Measurements from ENCODE around the gene ANKRD10.
A peak's percentile ranks its signal among the peaks of the same experiment; 100 is the strongest.
"Not testable (repeated sequence)": the region's sequence is repeated elsewhere in the genome, so short reads cannot be mapped to it uniquely, and the experiment has no call there.

Gene ANKRD10

DNA sequence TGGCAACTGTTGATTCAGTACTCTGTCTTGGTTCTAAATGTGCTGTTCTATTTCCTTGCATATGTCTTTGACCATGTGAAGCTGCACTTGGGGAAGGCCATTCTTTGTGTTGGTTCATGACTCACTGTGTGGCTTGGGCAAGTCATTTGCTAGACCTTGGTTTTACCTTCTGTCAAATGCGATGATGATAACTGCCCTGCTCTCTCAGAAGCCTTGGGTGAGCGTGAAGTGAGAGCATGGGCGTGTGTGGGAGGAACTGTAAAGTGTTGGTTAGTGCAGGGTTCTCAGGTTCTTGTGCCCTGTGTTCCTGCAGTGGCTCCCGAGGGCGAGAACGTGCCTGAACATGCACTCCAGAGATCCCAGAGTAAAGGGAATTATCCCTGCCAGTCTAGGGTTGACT, 37.3 kb upstream of the ANKRD10 start:
- ATAC-seq (replicated peaks) = peak; percentile 50 to 64
- DNase-seq, H3K4me3 Mint-ChIP-seq, H3K9me3 Mint-ChIP-seq, H3K27ac Mint-ChIP-seq, H3K36me3 Mint-ChIP-seq, H3K27me3 Mint-ChIP-seq: not testable (repeated sequence)
- H3K4me1 Mint-ChIP-seq = peaks cover 10 to 17% of the 10 kb centered on the region in 2 donors

DNA sequence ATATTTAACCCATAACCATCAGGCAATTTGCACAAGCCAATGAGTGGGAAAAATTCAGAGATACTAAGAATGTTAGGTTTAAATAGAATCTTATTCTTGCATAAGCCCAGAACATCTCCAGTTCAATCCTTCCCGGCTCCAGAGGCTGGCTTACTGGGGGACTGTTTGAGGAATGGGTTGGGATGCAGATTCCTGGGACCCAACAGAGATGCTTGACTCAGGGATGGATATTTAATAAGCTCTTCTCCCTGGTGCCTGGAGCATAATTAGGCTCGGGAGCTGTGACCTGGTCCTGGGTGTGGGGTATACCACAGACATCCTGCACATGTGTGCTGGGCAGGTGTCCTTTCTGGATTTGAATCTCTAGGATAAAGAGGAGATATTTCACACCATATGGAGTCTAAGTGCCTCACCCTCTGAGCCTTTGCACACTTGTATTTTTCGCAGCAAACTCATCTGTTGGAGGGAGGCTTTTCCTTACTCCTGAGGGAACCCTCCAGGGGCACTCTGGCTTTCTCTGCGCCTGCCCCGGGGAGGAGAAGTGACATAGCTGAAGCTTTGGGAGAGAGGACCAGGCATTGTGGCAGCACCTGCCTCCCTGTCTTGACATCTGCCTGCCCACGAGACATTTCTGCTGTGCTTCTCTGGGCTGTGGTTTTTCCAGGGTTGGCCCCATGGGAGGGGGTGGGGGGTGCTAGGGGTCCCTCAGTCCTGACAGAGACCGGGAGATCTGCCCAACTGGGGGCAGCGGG, 36.1 kb upstream of the ANKRD10 start:
- H3K9me3 Mint-ChIP-seq = peaks cover 1 to 5% of the 10 kb centered on the region in 2 donors
- peaks cover 0 to 6% of the 10 kb centered on the region in 2 donors for H3K27me3 Mint-ChIP-seq
- H3K4me1 Mint-ChIP-seq = peaks cover 10 to 17% of the 10 kb centered on the region in 2 donors
- H3K36me3 Mint-ChIP-seq = no peaks in the 10 kb centered on the region
- no peak overlapping the region for H3K4me3 Mint-ChIP-seq
- DNase-seq (no peak), ATAC-seq (replicated peaks) (no peak)
- H3K27ac Mint-ChIP-seq = no peak overlapping the region

DNA sequence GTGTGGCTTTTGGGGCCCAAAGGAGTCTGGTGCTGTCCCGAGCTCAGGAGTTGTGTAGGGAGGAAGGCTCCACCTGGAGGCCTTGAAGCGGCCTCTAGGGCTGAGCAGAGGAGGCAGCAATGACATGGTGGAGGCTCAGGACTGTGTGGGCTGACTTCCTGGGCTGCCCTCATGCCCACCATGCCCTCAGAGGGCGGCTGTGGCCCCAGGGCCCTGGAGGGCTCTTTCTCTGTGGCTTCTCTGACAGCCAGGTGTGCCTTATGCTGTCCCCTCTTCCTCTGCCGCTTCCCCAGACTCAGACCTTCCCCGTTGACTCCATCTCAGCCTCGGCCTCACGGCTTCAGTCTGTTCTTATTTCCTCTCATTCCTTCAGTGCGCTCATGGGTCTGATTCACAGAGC, 35.5 kb upstream of the ANKRD10 start:
- Mint-ChIP-seq H3K4me1 (peaks cover 10 to 16% of the 10 kb centered on the region in 2 donors), H3K36me3 (no peaks in the 10 kb centered on the region), H3K4me3 (no peak overlapping the region), H3K27ac (no peak overlapping the region), H3K9me3 (peaks cover 1 to 5% of the 10 kb centered on the region in 2 donors), H3K27me3 (peaks cover 0 to 6% of the 10 kb centered on the region in 2 donors)
- ATAC-seq (replicated peaks) = no peak
- DNase-seq = no peak

DNA sequence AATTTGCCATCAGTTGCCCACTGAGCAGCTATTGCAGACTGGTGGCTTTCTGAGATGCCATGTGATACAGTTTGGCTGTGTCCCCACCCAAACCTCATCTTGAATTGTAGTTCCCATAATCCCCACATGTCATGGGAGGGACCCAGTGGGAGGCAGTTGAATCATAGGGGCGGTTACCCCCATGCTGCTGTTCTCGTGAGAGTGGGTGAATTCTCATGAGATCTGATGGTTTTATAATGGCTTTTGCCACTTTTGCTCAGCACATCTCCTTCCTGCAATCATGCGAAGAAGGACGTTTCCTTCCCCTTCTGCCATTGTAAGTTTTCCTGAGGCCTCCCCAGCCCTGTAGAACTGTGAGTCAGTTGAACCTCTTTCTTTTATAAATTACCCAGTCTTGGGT, 34.8 kb upstream of the ANKRD10 start:
- no peak overlapping the region for H3K27ac Mint-ChIP-seq
- no peaks in the 10 kb centered on the region for H3K36me3 Mint-ChIP-seq
- ATAC-seq (replicated peaks) = no peak
- peaks cover 7 to 8% of the 10 kb centered on the region in 2 donors for H3K4me1 Mint-ChIP-seq
- DNase-seq = no peak
- peaks cover 0 to 6% of the 10 kb centered on the region in 2 donors for H3K27me3 Mint-ChIP-seq
- H3K4me3 Mint-ChIP-seq = no peak overlapping the region
- H3K9me3 Mint-ChIP-seq = peaks cover 1 to 5% of the 10 kb centered on the region in 2 donors

DNA sequence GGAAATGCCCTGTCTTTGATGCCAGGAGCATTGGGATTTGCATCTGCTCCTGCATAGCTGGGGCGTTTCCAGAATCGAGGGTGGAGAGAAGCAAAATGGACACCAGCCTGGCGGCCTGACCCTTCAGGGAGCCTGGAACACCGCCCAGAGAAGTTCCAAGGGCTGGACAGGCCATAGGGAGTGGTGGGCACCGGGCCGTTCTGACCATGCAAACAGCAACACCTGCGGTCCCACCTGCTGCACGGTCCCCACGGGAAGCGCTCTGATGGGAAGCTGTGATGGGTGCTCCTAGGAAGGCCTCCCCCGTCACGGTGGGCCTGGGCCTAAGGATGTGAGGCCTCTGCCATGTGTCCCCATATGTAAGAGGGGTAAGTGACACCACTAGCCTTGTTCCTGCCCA, 34.2 kb upstream of the ANKRD10 start:
- ATAC-seq (replicated peaks) = no peak
- Mint-ChIP-seq H3K27ac (no peak overlapping the region), H3K4me1 (peaks cover 5% of the 10 kb centered on the region in 2 donors), H3K9me3 (peaks cover 1 to 5% of the 10 kb centered on the region in 2 donors), H3K27me3 (peaks cover 0 to 6% of the 10 kb centered on the region in 2 donors), H3K4me3 (no peak overlapping the region), H3K36me3 (no peaks in the 10 kb centered on the region)
- DNase-seq = no peak

DNA sequence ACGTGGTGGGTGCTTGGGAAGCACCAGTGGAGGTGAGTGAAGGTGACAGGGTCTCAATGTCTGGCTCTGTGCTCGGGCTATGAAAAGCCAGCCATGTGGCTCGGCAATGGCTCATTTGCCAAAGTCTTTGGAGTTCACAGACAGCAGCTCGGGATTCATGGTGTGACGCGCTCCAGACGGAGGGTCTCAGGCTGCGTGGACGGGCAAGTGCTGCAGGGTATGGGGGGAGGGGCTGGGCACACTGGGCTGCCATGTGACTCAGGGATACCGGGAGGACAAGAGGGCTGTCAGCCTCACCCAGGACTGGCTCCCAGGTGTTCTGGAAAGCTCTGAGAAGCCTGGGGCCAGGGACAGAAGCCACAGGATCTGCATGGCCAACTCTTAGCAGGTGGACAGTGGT, 32.5 kb upstream of the ANKRD10 start:
- not testable (repeated sequence) for H3K27me3 Mint-ChIP-seq; H3K27ac Mint-ChIP-seq; ATAC-seq (replicated peaks); H3K36me3 Mint-ChIP-seq; H3K9me3 Mint-ChIP-seq; H3K4me3 Mint-ChIP-seq; DNase-seq
- H3K4me1 Mint-ChIP-seq = peaks cover 10 to 11% of the 10 kb centered on the region in 2 donors

DNA sequence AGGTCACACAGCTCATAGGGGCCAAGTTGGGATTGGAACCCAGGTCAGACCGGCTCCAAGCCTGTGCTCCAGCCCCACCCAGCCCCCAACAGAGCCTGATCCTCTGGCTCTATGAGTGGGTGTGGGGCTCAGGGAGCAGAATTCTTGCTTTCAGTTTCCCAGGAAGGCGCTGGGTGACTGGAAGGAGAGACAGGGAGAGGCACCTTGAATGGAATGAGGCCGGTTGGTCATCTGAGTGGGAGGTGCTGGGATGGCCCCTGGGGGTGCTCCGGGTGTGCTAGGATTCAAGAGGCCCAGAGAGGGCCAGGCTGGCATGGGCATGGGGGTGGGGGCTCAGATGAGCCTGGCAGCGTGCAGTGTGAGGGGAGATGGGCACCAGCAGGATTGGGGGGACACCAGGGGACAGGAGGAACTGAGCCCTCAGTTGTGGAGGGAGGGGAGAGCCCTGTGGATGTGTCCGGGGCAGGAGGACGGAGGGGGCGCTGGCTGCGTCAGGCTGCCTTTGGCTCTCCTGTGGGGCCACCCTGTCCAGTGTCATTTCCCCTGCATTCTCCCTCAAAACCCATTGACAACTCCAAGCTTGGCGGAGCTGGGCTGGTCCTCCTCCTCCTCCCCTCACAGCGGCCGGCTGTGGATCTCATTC, 31.2 kb upstream of the ANKRD10 start:
- Mint-ChIP-seq H3K9me3 (peaks cover 5% of the 10 kb centered on the region in 2 donors), H3K4me1 (peaks cover 14 to 19% of the 10 kb centered on the region in 2 donors), H3K4me3 (no peak overlapping the region), H3K27me3 (peaks cover 0 to 6% of the 10 kb centered on the region in 2 donors), H3K27ac (no peak overlapping the region), H3K36me3 (peaks cover 0 to 6% of the 10 kb centered on the region in 2 donors)
- ATAC-seq (replicated peaks) (no peak), DNase-seq (no peak)

DNA sequence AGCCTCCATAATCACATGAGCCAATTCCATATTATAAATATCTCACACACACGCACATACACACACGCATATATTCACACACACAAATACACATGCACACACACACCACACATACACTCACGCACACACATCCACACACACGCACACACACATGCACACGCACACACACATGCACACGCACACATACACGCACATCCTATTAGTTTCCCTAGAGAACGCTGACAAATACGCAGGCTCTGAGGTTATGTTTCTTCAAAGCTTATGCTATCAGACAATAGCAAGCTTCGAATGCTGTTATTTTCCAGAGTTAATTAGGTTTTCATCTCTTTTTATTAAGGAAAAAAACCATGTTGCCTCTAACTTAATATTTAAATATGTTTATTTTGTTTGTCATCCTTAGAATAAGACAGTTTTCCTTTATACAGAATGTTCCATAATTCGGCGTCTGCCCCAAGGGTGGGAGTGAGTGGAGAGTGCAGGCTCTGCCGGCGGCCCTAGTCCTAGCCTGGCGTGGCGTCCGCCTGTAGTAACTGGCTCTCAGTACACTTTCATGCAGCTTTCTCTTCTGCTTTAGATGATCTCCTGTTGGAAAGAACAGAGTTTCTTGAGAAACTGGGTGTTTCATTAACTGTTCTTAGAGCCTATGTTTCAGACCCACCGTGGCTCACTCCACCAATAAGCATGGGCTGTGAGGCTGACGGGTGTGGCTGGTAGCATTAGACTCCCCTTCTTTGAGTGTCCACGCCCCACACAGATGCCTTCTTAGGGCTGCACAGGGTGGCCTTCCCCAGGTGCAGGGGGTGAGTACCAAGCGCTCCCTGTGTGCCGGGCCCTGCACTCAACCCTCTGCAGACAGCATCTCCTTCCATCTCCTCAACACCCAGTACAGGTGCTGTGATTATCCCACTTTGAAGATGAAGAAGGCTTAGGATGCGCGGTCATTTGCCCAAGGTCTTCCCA, 30.4 kb upstream of the ANKRD10 start:
- peaks cover 14 to 18% of the 10 kb centered on the region in 2 donors for H3K4me1 Mint-ChIP-seq
- ATAC-seq (replicated peaks) = no peak
- H3K4me3 Mint-ChIP-seq = no peak overlapping the region
- no peak overlapping the region for H3K27ac Mint-ChIP-seq
- H3K36me3 Mint-ChIP-seq = peaks cover 0 to 6% of the 10 kb centered on the region in 2 donors
- peaks cover 0 to 6% of the 10 kb centered on the region in 2 donors for H3K27me3 Mint-ChIP-seq
- H3K9me3 Mint-ChIP-seq = peaks cover 5% of the 10 kb centered on the region in 2 donors
- no peak for DNase-seq

DNA sequence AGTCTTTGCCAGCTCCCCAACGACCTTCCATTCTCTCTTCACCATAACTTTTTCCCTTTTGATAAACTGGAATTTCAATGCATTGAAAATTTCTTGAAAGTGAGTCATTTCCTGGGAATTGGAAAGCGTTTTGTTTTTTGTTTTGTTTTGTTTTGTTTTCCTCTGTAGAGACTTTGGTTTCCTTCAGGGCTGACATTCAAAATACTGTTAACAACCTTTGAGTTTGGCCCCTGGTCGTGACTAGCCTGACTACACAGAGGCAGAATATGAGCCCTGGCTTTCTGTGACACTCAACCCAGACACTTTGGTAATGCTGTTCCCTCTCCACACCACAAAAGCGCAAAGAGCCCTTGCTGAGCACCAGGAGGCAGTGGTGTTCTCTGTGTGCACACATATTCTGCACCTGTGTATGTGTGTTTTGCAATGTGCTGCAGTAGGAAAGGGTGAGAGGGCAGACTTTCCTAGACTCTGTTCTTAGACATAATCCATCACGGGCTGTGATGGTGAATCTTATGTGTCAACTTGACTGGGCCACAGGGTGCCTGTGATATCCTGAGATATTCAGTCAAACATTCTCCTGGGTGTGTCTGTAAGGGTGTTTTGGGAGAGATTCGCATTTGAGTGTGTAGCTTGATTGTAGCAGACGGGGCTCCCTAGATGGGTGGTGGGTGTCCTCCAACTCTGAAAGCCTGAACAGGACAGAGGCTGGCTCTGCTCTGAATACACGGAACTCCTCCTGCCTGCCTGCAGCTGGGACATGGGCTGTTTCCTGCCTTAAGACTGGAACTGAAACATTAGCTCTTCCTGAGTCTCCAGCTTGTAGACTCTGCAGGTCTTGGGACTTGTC, 29.5 kb upstream of the ANKRD10 start:
- Mint-ChIP-seq H3K27ac (no peak overlapping the region), H3K36me3 (peaks cover 0 to 6% of the 10 kb centered on the region in 2 donors), H3K9me3 (peaks cover 0 to 4% of the 10 kb centered on the region in 2 donors), H3K4me1 (peaks cover 10 to 25% of the 10 kb centered on the region in 2 donors), H3K27me3 (peaks cover 0 to 6% of the 10 kb centered on the region in 2 donors), H3K4me3 (no peak overlapping the region)
- ATAC-seq (replicated peaks) (peak; percentile 49 to 63), DNase-seq (no peak)

DNA sequence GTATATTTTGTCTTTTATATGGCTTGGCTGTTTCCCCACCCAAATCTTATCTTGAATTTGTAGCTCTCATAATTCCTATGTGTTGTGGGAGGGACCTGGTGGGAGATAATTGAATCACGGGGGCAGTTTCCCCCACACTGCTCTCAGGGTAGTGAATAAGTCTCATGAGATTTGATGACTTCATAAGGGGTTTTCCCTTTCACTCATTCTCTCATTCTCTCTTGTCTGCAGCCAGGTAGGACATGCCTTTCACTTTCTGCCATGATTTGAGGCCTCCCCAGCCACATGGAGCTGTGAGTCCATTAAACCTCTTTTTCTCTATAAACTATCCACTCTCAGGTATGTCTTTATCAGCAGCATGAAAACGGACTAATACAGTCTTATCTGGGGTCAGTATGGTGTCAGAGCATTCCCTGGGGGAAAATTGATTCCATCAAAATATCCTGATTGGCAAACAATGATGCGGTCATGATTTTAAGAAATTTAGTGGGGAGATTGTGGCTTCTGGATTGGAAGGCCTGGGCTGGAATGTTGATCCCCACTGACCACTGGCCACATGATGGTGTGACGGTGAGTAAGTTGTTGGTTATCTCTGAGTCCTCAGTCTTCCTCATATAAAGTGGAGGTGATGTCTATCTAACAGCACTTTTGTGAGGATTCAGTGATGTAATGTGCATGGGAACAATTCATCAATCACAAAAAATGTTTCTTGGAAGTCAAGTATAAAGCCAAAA, 27.5 kb upstream of the ANKRD10 start:
- Mint-ChIP-seq H3K27me3 (no peaks in the 10 kb centered on the region), H3K4me3 (peak overlapping the region in 1 of 2 donors; percentile 1), H3K9me3 (peaks cover 1 to 7% of the 10 kb centered on the region in 2 donors), H3K36me3 (peaks cover 3 to 6% of the 10 kb centered on the region in 2 donors), H3K4me1 (peaks cover 21 to 42% of the 10 kb centered on the region in 2 donors), H3K27ac (peak overlapping the region; percentile 77)
- ATAC-seq (replicated peaks) (peak; percentile 84 to 85), DNase-seq (no peak)

DNA sequence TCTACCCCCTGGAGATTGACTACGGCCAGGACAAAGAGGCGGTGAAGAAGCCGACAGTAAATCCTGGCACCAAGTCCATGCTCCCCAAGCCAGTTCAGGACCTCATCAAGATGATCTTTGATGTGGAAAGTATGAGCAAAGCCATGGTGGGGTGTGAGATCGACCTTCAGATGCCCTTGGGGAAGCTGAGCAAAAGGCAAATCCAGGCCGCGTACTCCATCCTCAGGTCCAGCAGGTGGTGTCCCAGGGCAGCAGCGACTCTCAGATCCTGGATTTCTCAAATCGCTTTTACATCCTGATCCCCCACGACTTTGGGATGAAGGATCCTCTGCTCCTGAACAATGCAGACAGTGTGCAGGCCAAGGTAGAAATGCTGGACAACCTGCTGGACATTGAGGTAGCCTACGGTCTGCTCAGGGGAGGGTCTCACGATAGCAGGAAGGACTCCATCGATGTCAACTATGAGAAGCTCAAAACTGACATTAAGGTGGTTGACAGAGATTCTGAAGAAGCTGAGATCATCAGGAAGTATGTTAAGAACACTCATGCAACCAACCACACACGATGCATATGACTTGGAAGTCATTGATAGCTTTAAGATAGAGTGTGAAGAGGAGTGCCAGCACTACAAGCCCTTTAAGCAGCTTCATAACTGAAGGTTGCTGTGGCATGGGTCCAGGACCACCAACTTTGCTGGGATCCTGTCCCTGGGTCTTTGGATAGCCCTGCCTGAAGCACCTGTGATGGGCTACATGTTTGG, 24.0 kb upstream of the ANKRD10 start:
- Mint-ChIP-seq H3K36me3 (peaks cover 20 to 37% of the 10 kb centered on the region in 2 donors), H3K27me3 (no peaks in the 10 kb centered on the region), H3K4me1 (peaks cover 27 to 51% of the 10 kb centered on the region in 2 donors), H3K9me3 (peaks cover 30% of the 10 kb centered on the region in 2 donors), H3K27ac (no peak overlapping the region), H3K4me3 (no peak overlapping the region)
- DNase-seq (no peak), ATAC-seq (replicated peaks) (peak; percentile 55 to 70)

DNA sequence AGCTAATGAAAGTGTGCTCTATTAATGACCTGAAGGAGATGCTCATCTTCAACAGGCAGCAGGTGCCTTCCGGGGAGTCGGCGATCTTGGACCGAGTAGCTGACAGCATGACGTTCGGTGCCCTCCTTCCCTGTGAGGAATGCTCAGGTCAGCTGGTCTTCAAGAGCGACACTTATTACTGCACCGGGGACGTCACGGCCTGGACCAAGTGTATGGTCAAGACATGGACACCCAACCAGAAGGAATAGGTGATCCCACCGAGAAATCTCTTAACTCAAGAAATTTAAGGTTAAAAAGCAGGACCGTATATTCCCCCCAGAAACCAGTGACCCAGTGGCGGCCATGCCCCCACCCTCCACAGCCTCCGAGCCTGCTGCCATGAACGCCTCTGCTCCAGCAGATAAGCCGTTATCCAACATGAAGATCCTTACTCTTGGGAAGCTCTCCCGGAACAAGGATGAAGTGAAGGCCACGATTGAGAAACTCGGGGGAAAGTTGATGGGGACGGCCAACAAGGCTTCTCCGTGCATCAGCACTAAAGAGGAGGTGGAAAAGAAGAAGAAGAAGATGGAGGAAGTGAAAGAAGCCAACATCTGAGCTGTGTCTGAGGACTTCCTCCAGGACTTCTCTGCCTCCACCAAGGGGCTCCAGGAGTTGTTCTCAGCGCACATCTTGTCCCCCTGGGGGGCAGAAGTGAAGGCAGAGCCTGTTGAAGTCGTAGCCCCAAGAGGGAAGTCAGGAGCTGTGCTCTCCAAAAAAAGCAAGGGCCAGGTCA, 22.8 kb upstream of the ANKRD10 start:
- Mint-ChIP-seq H3K27me3 (peaks cover 0 to 1% of the 10 kb centered on the region in 2 donors), H3K4me1 (peaks cover 26 to 48% of the 10 kb centered on the region in 2 donors), H3K9me3 (peaks cover 34 to 36% of the 10 kb centered on the region in 2 donors), H3K4me3 (peak overlapping the region in 1 of 2 donors; percentile 1), H3K36me3 (peaks cover 26 to 40% of the 10 kb centered on the region in 2 donors), H3K27ac (peak overlapping the region; percentile 82)
- ATAC-seq (replicated peaks) (peak; percentile 63 to 69), DNase-seq (no peak)
